Endothelial cell of umbilical vein (primary cell): ENCODE data around the gene MIER2.

Experiments used
- CTCF ChIP-seq, 2 donors: IDR thresholded peaks; 1 replicate in 1 of 2; 2 replicates in 1 of 2; pipeline ENCODE4 v1.5.1; 2011; ENCODE audit warnings: low read length in 2 of 2, mild to moderate bottlenecking in 2 of 2, moderate library complexity in 2 of 2, control low read depth in 1 of 2, inconsistent platforms in 1 of 2, low read depth in 1 of 2; ENCODE audit not compliant: insufficient read depth in 1 of 2; ENCODE audit errors: extremely low read depth in 1 of 2
- EZH2 ChIP-seq: IDR thresholded peaks from 2 replicates; pipeline ENCODE4 v1.6.1; 2012; ENCODE audit warnings: borderline replicate concordance, low read depth, mild to moderate bottlenecking, moderate library complexity, low read length, inconsistent platforms; ENCODE audit not compliant: severe bottlenecking
- FOS ChIP-seq: IDR thresholded peaks from 2 replicates; pipeline ENCODE4 v1.6.1; 2011; ENCODE audit warnings: mild to moderate bottlenecking, low read length, moderate library complexity, borderline replicate concordance; ENCODE audit not compliant: insufficient read depth
- GATA2 ChIP-seq: IDR thresholded peaks from 2 replicates; pipeline ENCODE4 v1.7.0; 2011; ENCODE audit warnings: low read depth, mild to moderate bottlenecking, moderate library complexity, mixed read lengths, low read length; ENCODE audit not compliant: insufficient read length, insufficient read depth
- JUN ChIP-seq: IDR thresholded peaks from 2 replicates; pipeline ENCODE4 v1.6.1; 2011; ENCODE audit warnings: borderline replicate concordance, low read depth; ENCODE audit not compliant: insufficient read length, insufficient read depth
- MAX ChIP-seq: IDR thresholded peaks from 2 replicates; pipeline ENCODE4 v1.6.1; 2011; ENCODE audit not compliant: insufficient read depth, insufficient read length
- MYC ChIP-seq: IDR thresholded peaks from one replicate; pipeline ENCODE4 v1.6.1; 2011; ENCODE audit warnings: mild to moderate bottlenecking, low read depth, low read length
- POLR2A ChIP-seq: IDR thresholded peaks from 2 replicates; pipeline ENCODE4 v1.6.1; 2012; ENCODE audit warnings: low read depth, mild to moderate bottlenecking, control low read depth, low read length
- POLR2AphosphoS5 ChIP-seq: IDR thresholded peaks from 2 replicates; pipeline ENCODE4 v1.6.1; 2012; ENCODE audit warnings: low read depth, mild to moderate bottlenecking, control low read depth, low read length, moderate library complexity; ENCODE audit not compliant: insufficient read depth

- TF ChIP-seq CTCF (IDR thresholded peaks at IDR 0.05; ENCODE audit: extremely low read depth in 1 of 2, insufficient read depth in 1 of 2, low read depth in 1 of 2, low read length in 2 of 2) (no peak), EZH2 (no peak), MAX (no peak), POLR2A (no peak), MYC (no peak), POLR2AphosphoS5 (no peak), JUN (no peak), GATA2 (no peak), FOS (no peak)
Measured at GRCh38 chr19:351976-352625, 7.5 kb upstream of the MIER2 start.
